Adrenal gland (tissue), 5 donors: ENCODE results near the gene DDX25.

Source experiments
- CTCF ChIP-seq, 6 experiments: fragments of 450-650 bp in 4 of 6; fragments of 200-600 bp in 2 of 6; sonication (generic) in 1 of 6; IDR thresholded peaks; 1 replicate in 5 of 6; 2 replicates in 1 of 6; pipeline versions ENCODE4 v1.5.1 to v1.8.0; 2016 to 2021; ENCODE audit warnings: antibody characterized with exemption in 6 of 6, mild to moderate bottlenecking in 2 of 6, moderate library complexity in 1 of 6
- POLR2A ChIP-seq, 2 donors: fragments of 450-650 bp; IDR thresholded peaks; one replicate each; pipeline ENCODE4 v1.6.1; 2017; ENCODE audit warnings: antibody characterized with exemption in 2 of 2, mild to moderate bottlenecking in 2 of 2, moderate library complexity in 1 of 2
- donor health status: DM: no; HTN: no; CAD: no.

GRCh38 chr11:125869521-125869920, 34.8 kb upstream of the DDX25 start:
- TF ChIP-seq CTCF (IDR thresholded peaks at IDR 0.05): no peak
- TF ChIP-seq POLR2A (IDR thresholded peaks at IDR 0.05): no peak
